Right atrium auricular region (tissue), 2 donors: ENCODE data around the gene FEZF2. TPM values are rescaled to one million over a fixed set of nuclear protein-coding genes. Genes with fewer than 3 reads are reported as not detected.

Experiments
- DNase-seq: peaks from one replicate; pipeline ENCODE4 v3.0.0-alpha.2; 2019; ENCODE audit warnings: low spot score
- H3K27ac ChIP-seq, 2 donors: fragments of 200-600 bp; sonication (generic); 1 replicate in 1 of 2; 2 replicates in 1 of 2; pipeline ENCODE4 v1.5.1; 2016 to 2019
- H3K27me3 ChIP-seq, 2 donors: fragments of 200-600 bp; sonication (generic); one replicate each; pipeline versions ENCODE4 v1.5.1 to v1.6.0; 2017 to 2019
- H3K36me3 ChIP-seq: fragments of 200-600 bp; sonication (generic); one replicate; pipeline ENCODE4 v1.5.1; 2016
- H3K4me1 ChIP-seq, 2 donors: fragments of 200-600 bp; sonication (generic); one replicate each; pipeline versions ENCODE4 v1.5.1 to v1.6.0; 2017 to 2019
- H3K4me3 ChIP-seq, 2 donors: fragments of 200-600 bp; sonication (generic); 1 replicate in 1 of 2; 2 replicates in 1 of 2; pipeline ENCODE4 v1.5.1; 2017 to 2019; ENCODE audit warnings: mild to moderate bottlenecking in 1 of 2, moderate library complexity in 1 of 2
- H3K9me3 ChIP-seq, 2 donors: fragments of 200-600 bp; sonication (generic); one replicate each; pipeline ENCODE4 v1.5.1; 2019
- CTCF ChIP-seq, 2 donors: fragments of 200-600 bp; sonication (generic); IDR thresholded peaks; one replicate each; pipeline ENCODE4 v1.5.1; 2019; ENCODE audit warnings: antibody characterized with exemption in 2 of 2
- total RNA-seq, 2 donors: library from RNA; depleted of rRNA; stranded (reverse); fragments of >200 nt; gene quantifications; one replicate each; pipeline ENCODE4 v1.1.0, GENCODE V29; 2016

FEZF2 gene
- total RNA-seq, 2 donors from 2014 or later, result not detected

DNA sequence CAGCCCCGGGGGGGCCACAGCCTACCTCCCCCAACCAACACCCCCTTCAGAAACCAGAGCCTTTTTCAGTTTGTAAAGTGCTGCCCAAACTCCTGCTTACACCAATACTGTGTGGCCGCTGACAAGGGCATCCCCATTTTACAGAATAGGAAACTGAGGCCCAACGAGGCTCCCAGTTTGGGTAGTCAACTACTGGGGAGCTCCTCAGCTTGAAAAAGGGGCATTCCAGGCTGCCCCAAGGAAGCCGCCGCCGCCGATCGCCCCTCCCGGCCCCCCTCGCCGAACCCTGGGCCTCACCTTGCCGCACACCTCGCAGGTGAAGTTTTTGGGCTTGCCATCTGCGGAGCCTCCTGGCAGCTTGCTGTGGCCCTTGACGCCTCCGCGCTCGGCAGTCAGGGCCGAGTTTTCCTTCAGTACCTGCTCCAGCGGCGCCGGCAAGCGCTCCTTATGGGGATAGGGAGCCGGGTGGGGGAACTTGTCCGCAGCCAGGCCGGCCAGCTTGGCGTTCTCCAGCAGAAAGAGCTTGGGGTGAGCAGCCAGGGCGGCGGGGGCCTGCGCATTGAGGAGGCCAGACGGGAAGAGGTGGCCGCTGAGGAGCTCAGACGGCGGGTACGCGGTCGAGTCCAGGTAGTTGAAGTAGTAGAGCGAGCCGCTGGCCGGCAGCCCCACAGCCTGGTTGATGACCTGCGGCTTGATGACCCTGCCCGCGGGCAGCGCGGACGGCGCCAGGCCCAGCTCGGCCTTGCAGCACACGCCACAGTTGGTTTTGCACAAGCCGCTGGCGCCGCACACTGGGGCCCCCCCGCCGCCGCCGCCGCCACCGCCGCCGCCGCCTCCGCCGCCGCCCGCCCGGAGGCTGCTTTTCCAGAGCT is 1.4 kb downstream of the FEZF2 start:
- no peak for DNase-seq
- no peak for TF ChIP-seq CTCF (IDR thresholded peaks at IDR 0.05)
- no peak overlapping the region for H3K27ac ChIP-seq
- peak overlapping the region in 1 of 2 donors; percentile 21 for H3K4me3 ChIP-seq
- peaks cover 0 to 70% of the 10 kb centered on the region in 2 donors for H3K4me1 ChIP-seq
- peaks cover 54 to 71% of the 10 kb centered on the region in 2 donors for H3K27me3 ChIP-seq
- no peaks in the 10 kb centered on the region for H3K9me3 ChIP-seq
- H3K36me3 ChIP-seq, result no peaks in the 10 kb centered on the region

- no peak for DNase-seq
- Histone ChIP-seq H3K27me3 (peaks cover 60 to 65% of the 10 kb centered on the region in 2 donors), H3K27ac (no peak overlapping the region), H3K4me1 (peaks cover 0 to 70% of the 10 kb centered on the region in 2 donors), H3K36me3 (no peaks in the 10 kb centered on the region), H3K4me3 (no peak overlapping the region), H3K9me3 (no peaks in the 10 kb centered on the region)
- no peak for TF ChIP-seq CTCF (IDR thresholded peaks at IDR 0.05)
These were observed 2.3 kb downstream of the FEZF2 start for GRCh38 chr3:62370858-62371719.

- DNase-seq, result no peak
- no peaks in the 10 kb centered on the region for H3K9me3 ChIP-seq
- no peak for TF ChIP-seq CTCF (IDR thresholded peaks at IDR 0.05)
- H3K27ac ChIP-seq, result no peak overlapping the region
- H3K4me3 ChIP-seq, result no peak overlapping the region
- peaks cover 0 to 70% of the 10 kb centered on the region in 2 donors for H3K4me1 ChIP-seq
- H3K27me3 ChIP-seq, result peaks cover 59 to 60% of the 10 kb centered on the region in 2 donors
- no peaks in the 10 kb centered on the region for H3K36me3 ChIP-seq
These were observed 3.1 kb downstream of the FEZF2 start for GRCh38 chr3:62370112-62370857.

- Histone ChIP-seq H3K4me3 (peak overlapping the region in 1 of 2 donors; percentile 21), H3K27ac (no peak overlapping the region), H3K27me3 (peaks cover 53 to 60% of the 10 kb centered on the region in 2 donors), H3K4me1 (peaks cover 0 to 65% of the 10 kb centered on the region in 2 donors), H3K9me3 (no peaks in the 10 kb centered on the region), H3K36me3 (no peaks in the 10 kb centered on the region)
- TF ChIP-seq CTCF (IDR thresholded peaks at IDR 0.05), result no peak
- DNase-seq, result no peak
These were observed 3.9 kb downstream of the FEZF2 start for GRCh38 chr3:62369476-62369743.

GRCh38 chr3:62368705-62369475 is 4.5 kb downstream of the FEZF2 start:
- peak overlapping the region in 1 of 2 donors; percentile 21 for H3K4me3 ChIP-seq
- H3K4me1 ChIP-seq, result peaks cover 0 to 60% of the 10 kb centered on the region in 2 donors
- DNase-seq, result no peak
- H3K36me3 ChIP-seq, result no peaks in the 10 kb centered on the region
- TF ChIP-seq CTCF (IDR thresholded peaks at IDR 0.05), result no peak
- H3K27me3 ChIP-seq, result peaks cover 50 to 60% of the 10 kb centered on the region in 2 donors
- no peak overlapping the region for H3K27ac ChIP-seq
- no peaks in the 10 kb centered on the region for H3K9me3 ChIP-seq
